Natural killer cell treated with Interleukin-12 subunit alpha and Interleukin-12 subunit beta and Interleukin-15 and Interleukin-18, amount 100 ng/mL, for 72 hours (primary cell): ENCODE measurements around the gene NFIA. TPM values are rescaled to one million over a fixed set of nuclear protein-coding genes. Genes with fewer than 3 reads are reported as not detected.

ENCODE experiments used
- ATAC-seq, 2 donors: fragments of 150-1000 bp; cut with Tn5 transposase in 1 of 2; sonication (Bioruptor Pico), chemical (Tn5 transposase) in 1 of 2; 2 replicates each; pipeline ENCODE4 v1.10.0; 2021
- DNase-seq: peaks from one replicate; pipeline ENCODE4 v3.0.0; 2022; ENCODE audit warnings: low spot score
- H3K27ac Mint-ChIP-seq, 2 donors: 1 replicate in 1 of 2; 2 replicates in 1 of 2; pipeline ENCODE4 v1.8.0; 2022; ENCODE audit warnings: mixed read lengths in 2 of 2, mild to moderate bottlenecking in 1 of 2, moderate library complexity in 1 of 2
- H3K27me3 Mint-ChIP-seq, 2 donors: 1 replicate in 1 of 2; 2 replicates in 1 of 2; pipeline ENCODE4 v1.8.0; 2022; ENCODE audit warnings: mixed read lengths in 2 of 2
- H3K36me3 Mint-ChIP-seq: one replicate; pipeline ENCODE4 v1.8.0; 2022; ENCODE audit warnings: mixed read lengths
- H3K4me1 Mint-ChIP-seq, 2 donors: 1 replicate in 1 of 2; 2 replicates in 1 of 2; pipeline ENCODE4 v1.8.0; 2022; ENCODE audit warnings: low read depth in 2 of 2, mixed read lengths in 2 of 2, mild to moderate bottlenecking in 1 of 2
- H3K4me3 Mint-ChIP-seq: one replicate; pipeline ENCODE4 v1.8.0; 2022; ENCODE audit warnings: mixed read lengths
- H3K9me3 Mint-ChIP-seq: 2 replicates; pipeline ENCODE4 v1.8.0; 2022; ENCODE audit warnings: mixed read lengths
- total RNA-seq, 2 donors: library from RNA; stranded (reverse); gene quantifications; one replicate each; pipeline ENCODE4 v1.2.3, GENCODE V29; 2022

NFIA gene
- total RNA-seq, 2 donors from 2014 or later: 0.14 to 7.3 TPM

GRCh38 chr1:61497013-61497412, 414.7 kb downstream of the NFIA start:
- ATAC-seq (no peak), DNase-seq (no peak)
- H3K36me3 Mint-ChIP-seq: no peaks in the 10 kb centered on the region
- no peaks in the 10 kb centered on the region for H3K4me1 Mint-ChIP-seq
- H3K27me3 Mint-ChIP-seq: no peaks in the 10 kb centered on the region
- no peak overlapping the region for H3K27ac Mint-ChIP-seq
- no peak overlapping the region for H3K4me3 Mint-ChIP-seq
- H3K9me3 Mint-ChIP-seq: no peaks in the 10 kb centered on the region

- Mint-ChIP-seq H3K36me3 (no peaks in the 10 kb centered on the region), H3K27me3 (no peaks in the 10 kb centered on the region), H3K4me3 (no peak overlapping the region), H3K27ac (no peak overlapping the region), H3K4me1 (no peaks in the 10 kb centered on the region), H3K9me3 (no peaks in the 10 kb centered on the region)
- DNase-seq (no peak), ATAC-seq (no peak)
These were observed 416.0 kb downstream of the NFIA start for GRCh38 chr1:61498342-61498741.

- Mint-ChIP-seq H3K36me3 (no peaks in the 10 kb centered on the region), H3K27ac (no peak overlapping the region), H3K4me3 (no peak overlapping the region), H3K4me1 (no peaks in the 10 kb centered on the region), H3K9me3 (no peaks in the 10 kb centered on the region), H3K27me3 (no peaks in the 10 kb centered on the region)
- ATAC-seq (no peak), DNase-seq (no peak)
These were observed 419.9 kb downstream of the NFIA start for GRCh38 chr1:61501971-61502916.

GRCh38 chr1:61504305-61504704, 421.9 kb downstream of the NFIA start:
- Mint-ChIP-seq H3K4me3 (no peak overlapping the region), H3K27ac (no peak overlapping the region), H3K4me1 (no peaks in the 10 kb centered on the region), H3K36me3 (no peaks in the 10 kb centered on the region), H3K9me3 (no peaks in the 10 kb centered on the region), H3K27me3 (peaks cover 0 to 4% of the 10 kb centered on the region in 2 donors)
- no peak for DNase-seq
- ATAC-seq: no peak

GRCh38 chr1:61504852-61505390, 422.6 kb downstream of the NFIA start:
- H3K4me1 Mint-ChIP-seq: no peaks in the 10 kb centered on the region
- H3K27ac Mint-ChIP-seq: no peak overlapping the region
- no peaks in the 10 kb centered on the region for H3K36me3 Mint-ChIP-seq
- ATAC-seq (no peak), DNase-seq (no peak)
- peaks cover 0 to 4% of the 10 kb centered on the region in 2 donors for H3K27me3 Mint-ChIP-seq
- no peaks in the 10 kb centered on the region for H3K9me3 Mint-ChIP-seq
- no peak overlapping the region for H3K4me3 Mint-ChIP-seq

GRCh38 chr1:61506236-61506635, 423.9 kb downstream of the NFIA start:
- no peak overlapping the region for H3K27ac Mint-ChIP-seq
- H3K4me1 Mint-ChIP-seq: no peaks in the 10 kb centered on the region
- H3K4me3 Mint-ChIP-seq: no peak overlapping the region
- DNase-seq (no peak), ATAC-seq (no peak)
- H3K9me3 Mint-ChIP-seq: no peaks in the 10 kb centered on the region
- H3K36me3 Mint-ChIP-seq: no peaks in the 10 kb centered on the region
- H3K27me3 Mint-ChIP-seq: peaks cover 0 to 4% of the 10 kb centered on the region in 2 donors

GRCh38 chr1:61506944-61507500, 424.7 kb downstream of the NFIA start:
- Mint-ChIP-seq H3K27me3 (peaks cover 4 to 7% of the 10 kb centered on the region in 2 donors), H3K27ac (no peak overlapping the region), H3K9me3 (no peaks in the 10 kb centered on the region), H3K36me3 (no peaks in the 10 kb centered on the region), H3K4me3 (no peak overlapping the region), H3K4me1 (no peaks in the 10 kb centered on the region)
- no peak for ATAC-seq
- no peak for DNase-seq
